ENCODE data around the gene MS4A8. TPM values are rescaled to one million over a fixed set of nuclear protein-coding genes. Genes with fewer than 3 reads are reported as not detected.
"Not testable (repeated sequence)": the region's sequence is repeated elsewhere in the genome, so short reads cannot be mapped to it uniquely, and the experiment has no call there.

MS4A8 gene
- total RNA-seq, result 61.4 TPM

- DNase-seq (ENCODE audit: low spot score), result peak; percentile 63
Measured at GRCh38 chr11:60699284-60699691, at the start of gene MS4A8. MS4A8 (plus strand) TSS chr11:60699612; CDS start chr11:60700861, 1,249 bp downstream.

- DNase-seq (ENCODE audit: low spot score), result peak; percentile 12
Measured at GRCh38 chr11:60657888-60658287, 41.5 kb upstream of the MS4A8 start.

- DNase-seq (ENCODE audit: low spot score), result no peak
Measured at GRCh38 chr11:60658409-60658808, 41.0 kb upstream of the MS4A8 start.

- DNase-seq (ENCODE audit: low spot score), result no peak
Measured at GRCh38 chr11:60672255-60672654, 27.2 kb upstream of the MS4A8 start.

GRCh38 chr11:60678231-60678630 is 21.2 kb upstream of the MS4A8 start:
- not testable (repeated sequence) for DNase-seq (ENCODE audit: low spot score)

GRCh38 chr11:60679879-60680278 is 19.5 kb upstream of the MS4A8 start:
- no peak for DNase-seq (ENCODE audit: low spot score)

GRCh38 chr11:60680455-60681119 is 18.8 kb upstream of the MS4A8 start:
- DNase-seq (ENCODE audit: low spot score), result no peak

GRCh38 chr11:60684541-60684848 is 14.9 kb upstream of the MS4A8 start:
- DNase-seq (ENCODE audit: low spot score), result not testable (repeated sequence)

- DNase-seq (ENCODE audit: low spot score), result no peak
Measured at GRCh38 chr11:60691661-60692060, 7.8 kb upstream of the MS4A8 start.

GRCh38 chr11:60699936-60700335 is 524 bp downstream of the MS4A8 start:
- no peak for DNase-seq (ENCODE audit: low spot score)

GRCh38 chr11:60700689-60701468 is 1.5 kb downstream of the MS4A8 start:
- DNase-seq (ENCODE audit: low spot score), result peak; percentile 31

GRCh38 chr11:60701469-60701818 is 2.0 kb downstream of the MS4A8 start:
- no peak for DNase-seq (ENCODE audit: low spot score)

- no peak for DNase-seq (ENCODE audit: low spot score)
Measured at GRCh38 chr11:60703374-60703773, 4.0 kb downstream of the MS4A8 start.

GRCh38 chr11:60705895-60706294 is 6.5 kb downstream of the MS4A8 start:
- no peak for DNase-seq (ENCODE audit: low spot score)

GRCh38 chr11:60706931-60707330 is 7.5 kb downstream of the MS4A8 start:
- no peak for DNase-seq (ENCODE audit: low spot score)

GRCh38 chr11:60710482-60710881 is 11.1 kb downstream of the MS4A8 start:
- no peak for DNase-seq (ENCODE audit: low spot score)

GRCh38 chr11:60711276-60711675 is 11.9 kb downstream of the MS4A8 start:
- DNase-seq (ENCODE audit: low spot score), result peak; percentile 40

- DNase-seq (ENCODE audit: low spot score), result not testable (repeated sequence)
Measured at GRCh38 chr11:60713423-60713822, 14.0 kb downstream of the MS4A8 start.

- no peak for DNase-seq (ENCODE audit: low spot score)
Measured at GRCh38 chr11:60717956-60718355, 18.5 kb downstream of the MS4A8 start.

GRCh38 chr11:60718524-60719316 is 19.3 kb downstream of the MS4A8 start:
- DNase-seq (ENCODE audit: low spot score), result no peak

GRCh38 chr11:60719391-60719790 is 20.0 kb downstream of the MS4A8 start:
- no peak for DNase-seq (ENCODE audit: low spot score)

- no peak for DNase-seq (ENCODE audit: low spot score)
Measured at GRCh38 chr11:60720460-60720859, 21.0 kb downstream of the MS4A8 start.

- DNase-seq (ENCODE audit: low spot score), result no peak
Measured at GRCh38 chr11:60724420-60724819, 25.0 kb downstream of the MS4A8 start, which contains the start of gene MS4A18. MS4A18 (plus strand) TSS chr11:60724720.
